AG20443 (cell line): Measurements from ENCODE around the gene RHOG.
"Not testable (repeated sequence)": the region's sequence is repeated elsewhere in the genome, so short reads cannot be mapped to it uniquely, and the experiment has no call there.

Experiments used
- DNase-seq: peaks from one replicate; pipeline ENCODE4 v3.0.0; 2012; ENCODE audit warnings: low spot score, mixed read lengths

Gene RHOG

GRCh38 chr11:3840870-3841425, at the start of gene RHOG:
TSS of gene RHOG (minus strand) at chr11:3840959. CDS start at chr11:3828138, 12,821 bp downstream.
- peak; percentile 96 for DNase-seq

- no peak for DNase-seq
These were observed 49.3 kb upstream of the RHOG start for GRCh38 chr11:3890014-3890413.

DNA sequence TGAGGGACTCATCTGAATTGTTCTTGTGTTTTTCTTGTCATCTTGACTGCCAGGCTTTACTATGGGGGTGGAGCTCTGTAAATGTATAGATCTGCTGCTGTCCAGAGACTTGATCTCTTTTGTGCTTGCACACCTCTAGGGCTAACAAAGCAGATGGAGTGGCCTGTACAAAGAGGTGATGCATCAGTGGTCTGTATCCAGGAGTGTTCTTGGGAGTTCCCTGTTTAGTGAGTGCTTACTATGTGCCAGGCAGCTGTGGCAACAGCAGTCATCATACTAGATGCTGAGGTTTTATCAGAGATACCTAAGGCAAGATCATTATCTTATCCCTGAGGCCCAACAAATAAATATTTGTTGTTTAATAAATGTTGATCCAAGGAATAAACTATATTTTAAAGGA, 48.1 kb upstream of the RHOG start:
- DNase-seq: no peak

DNA sequence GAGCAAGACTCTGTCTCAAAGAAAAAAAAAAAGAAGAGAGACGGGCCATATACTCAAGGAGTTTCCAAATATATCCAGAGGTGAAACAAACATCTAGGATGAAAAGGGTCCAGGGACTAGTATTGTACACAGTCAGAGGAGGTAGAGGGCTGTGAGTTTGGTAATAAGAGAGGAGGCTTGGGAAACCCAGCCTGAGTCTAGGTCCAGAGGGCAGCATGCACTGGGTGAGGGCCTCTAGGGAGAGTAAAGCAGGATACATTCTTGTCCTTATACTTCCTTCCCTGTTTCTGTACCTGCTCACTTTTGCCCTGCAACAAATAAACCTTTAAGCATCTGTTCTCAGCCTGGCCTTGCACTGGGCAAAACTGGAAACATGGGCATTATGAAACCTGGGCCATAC, 46.2 kb upstream of the RHOG start:
- no peak for DNase-seq

DNA sequence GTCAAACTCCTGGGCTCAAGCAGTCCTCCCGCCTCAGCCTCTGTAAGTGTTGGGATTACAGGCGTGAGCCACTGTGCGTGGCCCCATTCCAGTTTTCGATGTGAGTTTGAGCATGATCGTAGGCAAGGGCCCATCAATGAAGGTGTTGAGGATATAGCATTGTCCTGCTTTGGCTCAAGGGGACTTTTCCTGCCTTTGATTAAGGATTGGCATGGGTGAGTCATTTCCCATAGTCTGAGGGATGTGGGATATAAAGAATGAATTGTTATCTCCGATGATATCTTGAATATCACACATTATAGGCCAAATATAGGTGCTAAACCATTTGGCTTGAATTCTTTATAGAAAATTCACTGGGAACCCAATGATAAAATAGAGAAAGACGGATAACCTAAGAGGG, 45.1 kb upstream of the RHOG start:
- no peak for DNase-seq

- DNase-seq: no peak
These were observed 41.9 kb upstream of the RHOG start for GRCh38 chr11:3882655-3883054.

DNA sequence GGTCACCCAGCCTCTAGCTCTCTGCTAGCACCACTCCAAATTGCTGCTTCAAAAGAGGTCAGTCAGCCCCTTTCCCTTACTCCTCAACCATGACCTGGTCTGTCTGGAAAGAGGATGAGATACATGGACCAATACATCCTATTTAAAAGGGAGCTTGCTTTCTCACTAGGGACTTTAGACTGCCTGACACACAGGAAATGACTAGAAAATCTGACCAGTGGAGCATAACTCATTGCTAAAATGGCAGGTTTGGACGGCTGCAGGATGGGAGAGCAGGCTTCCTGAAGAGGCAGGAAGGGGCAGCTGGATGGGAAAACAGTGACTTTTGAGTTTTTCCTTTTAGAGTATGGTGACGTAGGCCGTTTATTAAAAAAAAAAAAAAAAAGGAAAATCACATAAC, 40.0 kb upstream of the RHOG start:
- DNase-seq: no peak

DNA sequence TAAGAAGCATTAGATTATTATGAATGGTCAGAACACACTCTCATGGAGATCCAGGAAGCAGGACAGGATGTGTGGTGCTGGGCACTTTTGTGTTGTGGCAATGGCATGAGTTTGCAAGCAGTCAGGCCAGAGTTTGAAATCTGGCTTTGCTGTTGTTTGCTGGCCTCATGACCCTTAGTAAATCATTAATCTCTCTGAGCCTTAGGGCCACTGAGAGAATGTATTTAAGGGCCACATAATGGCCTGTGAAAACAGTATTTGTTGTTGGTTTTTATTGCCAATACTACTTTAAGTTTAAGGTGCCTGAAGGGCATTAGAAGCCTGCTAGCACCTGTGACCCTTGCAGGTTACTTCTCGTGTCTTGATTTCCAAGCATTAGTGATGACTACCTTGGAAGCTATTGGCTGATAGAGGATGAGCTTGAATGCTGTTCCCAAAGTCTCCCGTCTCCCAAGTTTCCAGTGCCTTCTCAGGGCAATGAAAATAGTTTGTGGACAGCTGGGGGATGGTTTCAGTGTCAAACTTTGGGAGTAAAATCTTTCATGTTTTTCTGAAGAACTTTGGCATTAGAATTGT, 39.3 kb upstream of the RHOG start:
- DNase-seq: no peak

GRCh38 chr11:3879216-3879966, 38.6 kb upstream of the RHOG start:
- no peak for DNase-seq

DNA sequence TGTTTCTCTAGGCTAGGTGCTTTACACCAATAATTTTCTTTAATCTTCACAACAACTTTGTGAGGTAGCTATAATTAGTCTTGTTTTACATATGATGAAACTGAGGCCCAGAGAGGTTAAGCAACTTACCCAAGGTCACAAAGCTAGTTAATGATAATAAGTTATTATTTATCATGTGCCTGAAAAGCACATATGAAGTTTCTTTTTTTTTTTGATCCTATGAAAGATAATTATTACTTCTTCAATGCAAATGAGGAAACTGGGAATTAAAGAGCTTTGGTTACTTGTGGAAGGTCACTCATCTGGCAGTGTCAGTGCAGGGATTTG, 37.5 kb upstream of the RHOG start:
- no peak for DNase-seq

GRCh38 chr11:3877364-3878257, 36.9 kb upstream of the RHOG start:
- DNase-seq: no peak

GRCh38 chr11:3876613-3877012, 35.9 kb upstream of the RHOG start:
- no peak for DNase-seq

DNA sequence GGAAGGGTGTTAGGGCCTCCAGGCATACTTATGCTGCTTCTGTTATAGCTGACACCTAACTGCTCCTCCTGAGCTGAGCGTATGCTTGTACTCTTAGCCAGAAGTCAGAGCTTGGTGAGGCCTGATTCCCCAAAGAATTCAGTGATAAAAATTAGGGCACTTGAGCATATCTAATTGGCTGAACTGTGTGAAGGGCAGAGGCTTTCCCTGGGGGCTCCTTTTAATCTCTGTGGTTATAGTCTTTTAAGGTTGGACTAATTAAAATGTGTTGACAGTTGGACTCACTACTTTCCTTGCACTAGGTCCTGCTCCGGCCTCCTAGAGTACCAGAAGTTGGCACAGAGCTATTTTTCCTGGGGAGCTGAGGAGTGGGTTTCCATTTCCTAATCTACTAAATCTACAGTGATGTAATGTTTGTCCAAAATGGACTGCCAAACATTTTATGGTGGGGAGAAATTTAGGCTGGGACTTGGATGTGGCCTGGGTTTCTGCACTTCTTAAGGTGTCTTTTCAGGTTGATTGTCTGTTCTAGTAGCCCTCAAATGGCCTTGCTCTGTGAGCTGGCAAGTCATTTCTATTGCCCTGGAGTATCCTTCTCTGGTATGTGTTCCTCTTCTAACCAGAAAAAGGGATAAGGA, 33.1 kb upstream of the RHOG start:
- no peak for DNase-seq

GRCh38 chr11:3867209-3868091, 26.7 kb upstream of the RHOG start:
- DNase-seq: no peak

DNA sequence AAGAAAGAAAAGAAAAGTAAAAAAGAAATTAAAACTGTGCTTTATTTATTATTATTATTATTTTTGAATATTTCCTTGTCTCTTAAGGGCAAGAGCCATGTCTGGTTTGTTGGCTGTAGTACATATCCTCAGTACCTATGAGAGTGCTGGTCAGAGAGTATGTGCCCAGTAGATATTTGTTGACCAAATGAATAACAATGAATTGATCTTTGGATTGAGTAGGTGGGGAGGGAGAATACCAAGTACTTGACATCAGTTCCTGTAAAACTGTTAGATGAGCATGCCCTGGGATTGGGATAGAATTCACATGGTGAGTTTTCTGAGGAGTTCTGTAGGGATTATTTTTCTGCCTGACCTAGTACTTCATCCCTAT, 26.1 kb upstream of the RHOG start:
- DNase-seq: no peak

DNA sequence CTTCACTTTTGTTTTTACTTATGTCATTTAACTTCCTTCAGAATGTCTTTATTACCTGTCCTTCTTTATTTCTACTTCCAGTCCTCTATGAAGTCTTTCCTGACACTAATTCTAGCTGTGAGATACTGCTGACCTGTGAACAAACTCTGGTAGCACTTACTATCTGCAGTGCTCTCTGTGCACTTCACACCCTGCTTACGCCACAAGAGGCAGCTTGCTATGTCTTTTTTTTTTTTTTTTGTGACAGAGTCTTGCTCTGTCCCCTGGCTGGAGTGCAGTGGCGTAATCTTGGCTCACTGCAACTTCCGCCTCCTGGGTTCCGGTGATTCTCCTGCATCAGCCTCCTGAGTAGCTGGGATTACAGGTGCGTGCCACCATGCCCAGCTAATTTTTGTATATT, 25.4 kb upstream of the RHOG start:
- DNase-seq: no peak

GRCh38 chr11:3865388-3866193, 24.8 kb upstream of the RHOG start:
- DNase-seq: peak; percentile 59

DNA sequence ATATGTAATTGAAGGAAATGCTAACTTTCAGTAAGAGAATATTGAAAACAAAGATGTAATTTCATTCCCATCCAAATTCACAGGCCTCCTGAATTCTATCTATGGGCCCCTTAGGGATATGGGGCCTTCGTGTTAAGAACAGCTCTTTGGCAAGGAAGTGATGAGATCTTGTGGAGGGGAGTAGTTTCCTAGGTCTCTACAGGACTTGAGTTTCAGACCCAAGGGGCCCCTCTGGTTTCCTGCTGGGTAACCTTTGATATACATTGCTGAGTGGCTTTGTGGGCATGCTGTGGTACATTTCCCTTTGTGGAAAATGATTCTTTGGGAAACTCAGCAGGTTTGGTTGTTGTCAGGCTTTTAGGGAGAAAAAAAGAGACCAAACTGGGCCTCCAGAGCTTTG, 20.9 kb upstream of the RHOG start:
- DNase-seq: no peak

- DNase-seq: not testable (repeated sequence)
These were observed 20.2 kb upstream of the RHOG start for GRCh38 chr11:3860898-3861393.

- no peak for DNase-seq
These were observed 19.6 kb upstream of the RHOG start for GRCh38 chr11:3860375-3860774.
